IMR-90 (cell line): ENCODE measurements around the gene MRPS26. TPM values are rescaled to one million over a fixed set of nuclear protein-coding genes. Genes with fewer than 3 reads are reported as not detected.
A peak's percentile ranks its signal among the peaks of the same experiment; 100 is the strongest.

Experiments used
- ATAC-seq: fragments of 200-7000 bp; cut with Tn5 transposase; 2 replicates; pipeline ENCODE4 v1.9.1; 2020; ENCODE audit warnings: low read depth, mild to moderate bottlenecking, moderate library complexity
- BruUV-seq: library from RNA; stranded (reverse); fragments of 400-500 nt; replicated peaks from 2 replicates; lab custom pipeline; 2021; lab: Mats Ljungman, UMichigan
- CTCF ChIA-PET: fragments of 300-600 bp; formaldehyde crosslinking; extraction: SDS; loops from one replicate; lab custom pipeline; 2021; ENCODE audit warnings: antibody characterized with exemption; lab: Yijun Ruan, JAX
- POLR2A ChIA-PET: fragments of 300-600 bp; sonication (Branson Sonifier 250); formaldehyde crosslinking; loops from one replicate; lab custom pipeline; 2022; ENCODE audit warnings: antibody characterized with exemption; ENCODE audit not compliant: unreplicated experiment; lab: Charles Lee
- DNase-seq: peaks from one replicate; pipeline ENCODE4 v3.0.0; 2013
- H2AFZ ChIP-seq: replicated peaks from 2 replicates; pipeline ENCODE3; 2013; ENCODE audit warnings: low read length, mild to moderate bottlenecking; ENCODE audit not compliant: poor library complexity
- H2AK5ac ChIP-seq: 2 replicates; pipeline ENCODE4 v1.6.1; 2013; ENCODE audit warnings: low read depth, low read length, inconsistent platforms
- H2AK9ac ChIP-seq: replicated peaks from 2 replicates; pipeline ENCODE3; 2013; ENCODE audit warnings: mild to moderate bottlenecking, low read depth, low read length, moderate library complexity; ENCODE audit not compliant: poor library complexity
- H2BK120ac ChIP-seq: 2 replicates; pipeline ENCODE4 v1.6.1; 2013; ENCODE audit warnings: low read depth, low read length, inconsistent platforms
- H2BK15ac ChIP-seq: 3 replicates; pipeline ENCODE4 v1.6.1; 2013; ENCODE audit warnings: low read depth, low read length, inconsistent platforms
- H2BK20ac ChIP-seq: 2 replicates; pipeline ENCODE4 v1.6.1; 2013; ENCODE audit warnings: low read depth, mild to moderate bottlenecking, inconsistent platforms, low read length, moderate library complexity
- H2BK5ac ChIP-seq: 2 replicates; pipeline ENCODE4 v1.6.1; 2013; ENCODE audit warnings: mild to moderate bottlenecking, low read depth, low read length, inconsistent platforms; ENCODE audit not compliant: poor library complexity, severe bottlenecking
- H3K14ac ChIP-seq: replicated peaks from 2 replicates; pipeline ENCODE4 v1.6.1; 2013; ENCODE audit warnings: low read depth, low read length, inconsistent platforms
- H3K18ac ChIP-seq: 2 replicates; pipeline ENCODE4 v1.6.1; 2013; ENCODE audit warnings: low read depth, low read length, control low read depth
- H3K23ac ChIP-seq: 2 replicates; pipeline ENCODE4 v1.6.1; 2013; ENCODE audit warnings: low read depth, low read length, inconsistent platforms
- H3K27ac ChIP-seq: 2 replicates; pipeline ENCODE4 v1.5.1; 2013; ENCODE audit warnings: mild to moderate bottlenecking, control low read depth, low read length; ENCODE audit not compliant: insufficient read depth
- H3K27me3 ChIP-seq: 2 replicates; pipeline ENCODE4 v1.6.1; 2013; ENCODE audit warnings: low read length; ENCODE audit not compliant: control insufficient read depth, insufficient read depth
- H3K36me3 ChIP-seq: 2 replicates; pipeline ENCODE4 v1.6.1; 2013; ENCODE audit warnings: low read length, mixed read lengths; ENCODE audit not compliant: control insufficient read depth, insufficient read depth
- H3K4ac ChIP-seq: 2 replicates; pipeline ENCODE4 v1.6.1; 2013; ENCODE audit warnings: low read depth, low read length, inconsistent platforms
- H3K4me1 ChIP-seq: 2 replicates; pipeline ENCODE4 v1.6.1; 2013; ENCODE audit warnings: low read length, mixed read lengths; ENCODE audit not compliant: control insufficient read depth, insufficient read depth
- H3K4me2 ChIP-seq: 2 replicates; pipeline ENCODE4 v1.6.1; 2013; ENCODE audit warnings: low read depth, mild to moderate bottlenecking, control low read depth, low read length, moderate library complexity
- H3K4me3 ChIP-seq: 2 replicates; pipeline ENCODE4 v1.5.1; 2013; ENCODE audit warnings: low read depth, mild to moderate bottlenecking, control low read depth, low read length, moderate library complexity; ENCODE audit not compliant: insufficient read depth
- H3K56ac ChIP-seq: 2 replicates; pipeline ENCODE4 v1.6.1; 2013; ENCODE audit warnings: low read length, inconsistent platforms; ENCODE audit not compliant: insufficient read depth; ENCODE audit errors: extremely low read depth
- H3K79me1 ChIP-seq, 2 experiments: 2 replicates each; pipeline ENCODE4 v1.6.1; 2013; ENCODE audit warnings: low read length in 2 of 2, inconsistent platforms in 1 of 2, low read depth in 1 of 2
- H3K9ac ChIP-seq: 2 replicates; pipeline ENCODE4 v1.6.1; 2013; ENCODE audit warnings: low read depth, low read length, control low read depth
- H3K9me1 ChIP-seq: 2 replicates; pipeline ENCODE4 v1.6.1; 2013; ENCODE audit warnings: low read length, inconsistent platforms; ENCODE audit not compliant: insufficient read depth
- H3K9me3 ChIP-seq: 2 replicates; pipeline ENCODE4 v1.6.1; 2013; ENCODE audit warnings: low read length; ENCODE audit not compliant: control insufficient read depth, insufficient read depth
- H4K20me1 ChIP-seq: 2 replicates; pipeline ENCODE4 v1.6.1; 2013; ENCODE audit warnings: low read length, inconsistent platforms; ENCODE audit not compliant: insufficient read depth
- H4K5ac ChIP-seq: 2 replicates; pipeline ENCODE4 v1.6.1; 2013; ENCODE audit warnings: mild to moderate bottlenecking, low read depth, low read length, control low read depth
- H4K8ac ChIP-seq, 2 experiments: 2 replicates each; pipeline ENCODE4 v1.6.1; 2013; ENCODE audit warnings: low read depth in 2 of 2, low read length in 2 of 2, control low read depth in 1 of 2, inconsistent platforms in 1 of 2
- H4K91ac ChIP-seq: 2 replicates; pipeline ENCODE4 v1.6.1; 2013; ENCODE audit warnings: low read depth, low read length, inconsistent platforms; ENCODE audit not compliant: insufficient read depth
- BHLHE40 ChIP-seq: fragments of 150-350 bp; IDR thresholded peaks from 2 replicates; pipeline ENCODE4 v1.6.1; 2016; ENCODE audit warnings: mild to moderate bottlenecking, low read depth, low read length
- CEBPB ChIP-seq: IDR thresholded peaks from 2 replicates; pipeline ENCODE4 v1.6.1; 2012; ENCODE audit warnings: low read depth, low read length, improper control_type of control experiment
- CHD1 ChIP-seq: IDR thresholded peaks from 2 replicates; pipeline ENCODE4 v1.6.1; 2012; ENCODE audit warnings: low read depth, low read length, improper control_type of control experiment
- ELK1 ChIP-seq: fragments of 150-350 bp; IDR thresholded peaks from 2 replicates; pipeline ENCODE4 v1.6.1; 2016; ENCODE audit warnings: low read depth, mild to moderate bottlenecking, low read length, moderate library complexity, borderline replicate concordance
- FOS ChIP-seq: fragments of 150-350 bp; IDR thresholded peaks from 2 replicates; pipeline ENCODE4 v1.6.1; 2016; ENCODE audit warnings: low read depth, low read length
- NFE2L2 ChIP-seq: fragments of 150-350 bp; IDR thresholded peaks from 2 replicates; pipeline ENCODE4 v1.6.1; 2016; ENCODE audit warnings: low read depth, mild to moderate bottlenecking, low read length
- POLR2A ChIP-seq: IDR thresholded peaks from 2 replicates; pipeline ENCODE4 v1.6.1; 2012; ENCODE audit warnings: mild to moderate bottlenecking, low read depth, low read length
- RAD21 ChIP-seq: IDR thresholded peaks from 2 replicates; pipeline ENCODE4 v1.6.1; 2012; ENCODE audit warnings: low read length, improper control_type of control experiment
- RCOR1 ChIP-seq: IDR thresholded peaks from 2 replicates; pipeline ENCODE4 v1.6.1; 2012; ENCODE audit warnings: mild to moderate bottlenecking, low read length, improper control_type of control experiment; ENCODE audit not compliant: insufficient replicate concordance
- RFX5 ChIP-seq: IDR thresholded peaks from 2 replicates; pipeline ENCODE4 v1.8.0; 2012; ENCODE audit warnings: low read depth, mild to moderate bottlenecking, low read length, moderate library complexity
- USF2 ChIP-seq: fragments of 150-350 bp; IDR thresholded peaks from 2 replicates; pipeline ENCODE4 v1.6.1; 2017; ENCODE audit warnings: mild to moderate bottlenecking, antibody characterized with exemption, low read length, low read depth
- WGBS, 2 experiments: methylation state at CpG; one replicate each; pipeline versions ENCODE4 v1.1.5 to v1.1.7; 2013; ENCODE audit warnings: missing lambda C conversion rate in 2 of 2; ENCODE audit not compliant: insufficient read length in 1 of 2; ENCODE audit errors: extremely low coverage in 2 of 2; 5-methylcytosine and 5-hydroxymethylcytosine counted together
- dilution Hi-C: fragments of 300-500 bp; cut with HindIII; formaldehyde crosslinking; loops from one replicate; pipeline ENCODE4 v1.14.3; 2018; ENCODE audit warnings: low sequenced_read_pairs; ENCODE audit not compliant: unreplicated experiment
- in situ Hi-C: fragments of 300-500 bp; cut with MboI; formaldehyde crosslinking; loops from 3 replicates; pipeline ENCODE4 v1.14.3; 2019; ENCODE audit warnings: low sequenced_read_pairs, inconsistent platforms, mixed read lengths
- intact Hi-C: fragments of 100-400 bp; cut with micrococcal nuclease; formaldehyde crosslinking; loops from 2 replicates; pipeline ENCODE4 v1.10.0; 2022
- polyA plus RNA-seq, 3 experiments: library from polyadenylated mRNA; depleted of rRNA; stranded (reverse); fragments of >200 nt; gene quantifications; 2 replicates each; pipeline ENCODE4 v1.2.3, GENCODE V29; 2012; ENCODE audit warnings: low replicate concordance in 1 of 3
- total RNA-seq: library from RNA; depleted of rRNA; stranded (reverse); fragments of >200 nt; gene quantifications from 2 replicates; pipeline ENCODE4 v1.2.3, GENCODE V29; 2012
- TF ChIP-seq, protein P1 (sequence below): conservative IDR thresholded peaks from 2 replicates; pipeline ENCODE4 v1.5.1; 2012; ENCODE audit warnings: mild to moderate bottlenecking, low read depth, low read length, improper control_type of control experiment

The MRPS26 gene
- total and polyA plus RNA-seq, 2 of the 4 experiments (the other 2 are of a cell fraction): 22.2 to 38.6 TPM

DNA sequence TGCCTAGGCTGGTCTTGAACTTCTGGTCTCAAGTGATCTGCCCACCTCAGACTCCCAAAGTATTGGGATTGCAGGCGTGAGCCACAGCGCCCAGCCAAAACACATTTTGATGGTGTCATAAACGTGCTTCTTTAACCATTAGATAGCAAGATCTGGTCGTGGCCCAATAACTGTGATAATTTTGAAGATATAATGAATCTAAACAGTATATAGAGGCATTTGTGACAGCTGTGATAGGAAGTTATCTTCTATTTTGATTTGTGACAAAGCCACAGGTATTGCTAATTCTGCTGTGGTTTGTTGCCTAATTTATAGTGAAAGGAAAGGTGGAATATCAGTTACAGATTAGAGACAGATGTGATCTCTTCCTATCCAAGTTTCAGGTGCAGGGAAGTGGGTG, 24.9 kb downstream of the MRPS26 start (continued):
- TF ChIP-seq, protein P1, sequence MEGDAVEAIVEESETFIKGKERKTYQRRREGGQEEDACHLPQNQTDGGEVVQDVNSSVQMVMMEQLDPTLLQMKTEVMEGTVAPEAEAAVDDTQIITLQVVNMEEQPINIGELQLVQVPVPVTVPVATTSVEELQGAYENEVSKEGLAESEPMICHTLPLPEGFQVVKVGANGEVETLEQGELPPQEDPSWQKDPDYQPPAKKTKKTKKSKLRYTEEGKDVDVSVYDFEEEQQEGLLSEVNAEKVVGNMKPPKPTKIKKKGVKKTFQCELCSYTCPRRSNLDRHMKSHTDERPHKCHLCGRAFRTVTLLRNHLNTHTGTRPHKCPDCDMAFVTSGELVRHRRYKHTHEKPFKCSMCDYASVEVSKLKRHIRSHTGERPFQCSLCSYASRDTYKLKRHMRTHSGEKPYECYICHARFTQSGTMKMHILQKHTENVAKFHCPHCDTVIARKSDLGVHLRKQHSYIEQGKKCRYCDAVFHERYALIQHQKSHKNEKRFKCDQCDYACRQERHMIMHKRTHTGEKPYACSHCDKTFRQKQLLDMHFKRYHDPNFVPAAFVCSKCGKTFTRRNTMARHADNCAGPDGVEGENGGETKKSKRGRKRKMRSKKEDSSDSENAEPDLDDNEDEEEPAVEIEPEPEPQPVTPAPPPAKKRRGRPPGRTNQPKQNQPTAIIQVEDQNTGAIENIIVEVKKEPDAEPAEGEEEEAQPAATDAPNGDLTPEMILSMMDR: no peak

DNA sequence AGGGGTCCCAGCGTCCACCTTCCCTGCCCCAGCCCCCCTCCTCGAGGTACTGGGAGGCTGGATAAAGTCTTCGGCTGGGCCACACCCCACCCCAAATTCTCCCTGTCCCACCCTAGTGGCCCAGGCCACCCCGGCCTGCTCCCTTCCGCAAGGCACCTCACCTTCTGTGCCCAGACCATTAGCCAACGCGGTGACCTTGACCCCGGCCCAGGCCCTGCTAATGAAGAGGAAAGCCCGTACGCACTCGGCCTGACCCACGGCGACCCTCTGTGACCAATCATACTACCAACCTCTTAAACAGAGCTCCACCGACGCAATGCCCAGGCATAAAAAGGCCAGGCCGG, 25.4 kb downstream of the MRPS26 start:
- ChIA-PET CTCF (no interaction called here), POLR2A (no interaction called here)
- H3K4me3 ChIP-seq: no peak overlapping the region
- no peak overlapping the region for H3K9ac ChIP-seq
- no peak for DNase-seq
- no peak overlapping the region for H3K14ac ChIP-seq
- H3K56ac ChIP-seq: no peak overlapping the region
- no peak overlapping the region for H2BK5ac ChIP-seq
- H2BK120ac ChIP-seq: no peak overlapping the region
- no peak overlapping the region for H4K91ac ChIP-seq
- no peak overlapping the region for H3K18ac ChIP-seq
- H4K8ac ChIP-seq: no peak overlapping the region
- no peaks in the 10 kb centered on the region for H3K9me3 ChIP-seq
- peak overlapping the region; percentile 75 for H2AFZ ChIP-seq
- WGBS, 2 experiments: 73% methylated on average over 3 of the region's 16 CpGs; no CpG with 5 or more reads in 1 of the 2 experiments
- H2BK15ac ChIP-seq: no peak overlapping the region
- in situ Hi-C loops (no loop called here), dilution Hi-C loops (no loop called here), intact Hi-C loops (no loop called here)
- ATAC-seq: no peak
- no peak overlapping the region for H2AK9ac ChIP-seq
- no peak overlapping the region for H2BK20ac ChIP-seq
- H3K79me1 ChIP-seq: no peaks in the 10 kb centered on the region
- BruUV-seq: no TSS peak
- H3K23ac ChIP-seq: no peak overlapping the region
- H4K5ac ChIP-seq: no peak overlapping the region
- no peaks in the 10 kb centered on the region for H4K20me1 ChIP-seq
- no peak overlapping the region for H3K4me2 ChIP-seq
- H3K36me3 ChIP-seq: no peaks in the 10 kb centered on the region
- H3K4ac ChIP-seq: no peak overlapping the region
- peaks cover 32% of the 10 kb centered on the region for H3K27me3 ChIP-seq
- H3K4me1 ChIP-seq: peaks cover 4% of the 10 kb centered on the region
- no peak overlapping the region for H2AK5ac ChIP-seq
- peaks cover 4% of the 10 kb centered on the region; the same call in 1 of the 2 replicates for H3K9me1 ChIP-seq
- no peak overlapping the region for H3K27ac ChIP-seq
- TF ChIP-seq CHD1 (no peak), BHLHE40 (no peak), POLR2A (no peak), CEBPB (no peak), NFE2L2 (no peak), USF2 (no peak), RFX5 (no peak), RCOR1 (no peak), ELK1 (no peak), FOS (no peak), RAD21 (no peak)
- TF ChIP-seq, protein P1: no peak
